Colonic mucosa (tissue), 4 donors: Measurements from ENCODE around the gene GABRP. TPM values are rescaled to one million over a fixed set of nuclear protein-coding genes. Genes with fewer than 3 reads are reported as not detected.

Experiments
- DNase-seq: peaks from one replicate; pipeline ENCODE4 v3.0.0-alpha.2; 2020
- H3K27ac ChIP-seq: fragments of 200-600 bp; one replicate; pipeline ENCODE4 v1.8.0; 2021
- H3K27me3 ChIP-seq: fragments of 200-600 bp; one replicate; pipeline ENCODE4 v1.8.0; 2021
- H3K36me3 ChIP-seq: fragments of 200-600 bp; one replicate; pipeline ENCODE4 v1.8.0; 2021
- H3K4me1 ChIP-seq: fragments of 200-600 bp; one replicate; pipeline ENCODE4 v1.8.0; 2021; ENCODE audit warnings: mild to moderate bottlenecking
- H3K4me3 ChIP-seq: fragments of 200-600 bp; one replicate; pipeline ENCODE4 v1.8.0; 2021
- H3K9ac ChIP-seq, 2 donors: one replicate each; pipeline ENCODE4 v1.7.0; 2013; ENCODE audit warnings: control low read depth in 2 of 2, low read depth in 2 of 2, low read length in 2 of 2
- H3K9me3 ChIP-seq: fragments of 200-600 bp; one replicate; pipeline ENCODE4 v1.8.0; 2021
- CTCF ChIP-seq: fragments of 200-600 bp; IDR thresholded peaks from one replicate; pipeline ENCODE4 v1.8.0; 2022; ENCODE audit warnings: antibody characterized with exemption, mild to moderate bottlenecking
- intact Hi-C: fragments of 100-400 bp; cut with DNase I; formaldehyde crosslinking; loops from one replicate; pipeline ENCODE4 v1.14.1; 2022
- total RNA-seq, 2 donors: library from RNA; stranded (reverse); fragmentation: NEBNext Ultra II Directional in 1 of 2; extraction: Animal tissue kit (Norgen Biotek cat#: 25700) in 1 of 2; gene quantifications; one replicate each; pipeline ENCODE4 v1.2.1, GENCODE V29; 2021
- donor health status: healthy.
- donor health status: DM: no; HTN: no; CAD: no.
- donor health status: DM: no; HTN: no; CAD: no.

The GABRP gene
- total RNA-seq, 2 donors from 2014 or later, result not detected

GRCh38 chr5:170792878-170793277, 9.4 kb downstream of the GABRP start:
- no peak overlapping the region for H3K27ac ChIP-seq
- H3K9ac ChIP-seq, result no peak overlapping the region
- H3K9me3 ChIP-seq, result no peaks in the 10 kb centered on the region
- no peaks in the 10 kb centered on the region for H3K36me3 ChIP-seq
- no peak for TF ChIP-seq CTCF
- H3K4me3 ChIP-seq, result no peak overlapping the region
- intact Hi-C loops, result loop anchor here (5.0 kb wide), 1 partner anchor 156 kb away; no protein-coding TSS in a partner anchor
- H3K4me1 ChIP-seq, result no peaks in the 10 kb centered on the region
- DNase-seq, result no peak
- H3K27me3 ChIP-seq, result no peaks in the 10 kb centered on the region

- H3K27me3 ChIP-seq, result no peaks in the 10 kb centered on the region
- H3K4me3 ChIP-seq, result no peak overlapping the region
- no peaks in the 10 kb centered on the region for H3K4me1 ChIP-seq
- TF ChIP-seq CTCF, result no peak
- no peak overlapping the region for H3K9ac ChIP-seq
- intact Hi-C loops, result no loop called here
- no peak for DNase-seq
- no peaks in the 10 kb centered on the region for H3K36me3 ChIP-seq
- no peak overlapping the region for H3K27ac ChIP-seq
- no peaks in the 10 kb centered on the region for H3K9me3 ChIP-seq
These were observed 11.6 kb downstream of the GABRP start for GRCh38 chr5:170795154-170795553.

- no peak for TF ChIP-seq CTCF
- no peaks in the 10 kb centered on the region for H3K4me1 ChIP-seq
- no peak overlapping the region for H3K4me3 ChIP-seq
- H3K9ac ChIP-seq, result no peak overlapping the region
- no peak overlapping the region for H3K27ac ChIP-seq
- no peaks in the 10 kb centered on the region for H3K27me3 ChIP-seq
- no peaks in the 10 kb centered on the region for H3K9me3 ChIP-seq
- DNase-seq, result no peak
- intact Hi-C loops, result no loop called here
- no peaks in the 10 kb centered on the region for H3K36me3 ChIP-seq
These were observed 22.1 kb downstream of the GABRP start for GRCh38 chr5:170805666-170806065.

GRCh38 chr5:170809551-170809950, 26.0 kb downstream of the GABRP start:
- no peaks in the 10 kb centered on the region for H3K36me3 ChIP-seq
- no peaks in the 10 kb centered on the region for H3K9me3 ChIP-seq
- H3K4me3 ChIP-seq, result no peak overlapping the region
- no peak overlapping the region for H3K9ac ChIP-seq
- intact Hi-C loops, result no loop called here
- no peak overlapping the region for H3K27ac ChIP-seq
- no peaks in the 10 kb centered on the region for H3K27me3 ChIP-seq
- DNase-seq, result no peak
- no peaks in the 10 kb centered on the region for H3K4me1 ChIP-seq
- TF ChIP-seq CTCF, result no peak

GRCh38 chr5:170811719-170812118, 28.2 kb downstream of the GABRP start:
- intact Hi-C loops, result no loop called here
- Histone ChIP-seq H3K9me3 (no peaks in the 10 kb centered on the region), H3K27me3 (no peaks in the 10 kb centered on the region), H3K4me3 (no peak overlapping the region), H3K36me3 (no peaks in the 10 kb centered on the region), H3K4me1 (no peaks in the 10 kb centered on the region), H3K9ac (no peak overlapping the region), H3K27ac (no peak overlapping the region)
- no peak for TF ChIP-seq CTCF
- no peak for DNase-seq

GRCh38 chr5:170813231-170813630, 29.7 kb downstream of the GABRP start:
- H3K9ac ChIP-seq, result no peak overlapping the region
- H3K4me3 ChIP-seq, result no peak overlapping the region
- no peak for DNase-seq
- intact Hi-C loops, result no loop called here
- no peak for TF ChIP-seq CTCF
- H3K9me3 ChIP-seq, result no peaks in the 10 kb centered on the region
- no peaks in the 10 kb centered on the region for H3K27me3 ChIP-seq
- no peaks in the 10 kb centered on the region for H3K4me1 ChIP-seq
- H3K27ac ChIP-seq, result no peak overlapping the region
- no peaks in the 10 kb centered on the region for H3K36me3 ChIP-seq
